GM19452 (cell line): ENCODE results near the gene KCNT1.

Source experiments
- ATAC-seq: cut with Tn5 transposase; IDR thresholded peaks from one replicate; pipeline ENCODE4 v1.9.1; 2021; ENCODE audit not compliant: unreplicated experiment

The KCNT1 gene

DNA sequence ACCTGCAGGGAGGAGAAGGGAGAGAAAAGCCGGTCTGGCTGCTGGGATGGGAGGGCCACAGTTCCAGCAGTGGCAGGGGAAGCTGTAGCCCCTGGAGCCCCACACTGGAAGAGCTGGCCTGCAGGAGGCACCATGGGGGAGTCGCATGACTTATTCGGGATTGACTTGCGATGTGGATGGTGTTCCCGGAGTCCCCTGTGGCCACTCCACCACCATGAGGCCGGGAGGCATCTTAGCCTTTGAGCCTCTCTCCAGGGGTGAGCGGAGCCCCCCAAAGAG lies 92.0 kb downstream of the KCNT1 start:
- ATAC-seq, result no peak

DNA sequence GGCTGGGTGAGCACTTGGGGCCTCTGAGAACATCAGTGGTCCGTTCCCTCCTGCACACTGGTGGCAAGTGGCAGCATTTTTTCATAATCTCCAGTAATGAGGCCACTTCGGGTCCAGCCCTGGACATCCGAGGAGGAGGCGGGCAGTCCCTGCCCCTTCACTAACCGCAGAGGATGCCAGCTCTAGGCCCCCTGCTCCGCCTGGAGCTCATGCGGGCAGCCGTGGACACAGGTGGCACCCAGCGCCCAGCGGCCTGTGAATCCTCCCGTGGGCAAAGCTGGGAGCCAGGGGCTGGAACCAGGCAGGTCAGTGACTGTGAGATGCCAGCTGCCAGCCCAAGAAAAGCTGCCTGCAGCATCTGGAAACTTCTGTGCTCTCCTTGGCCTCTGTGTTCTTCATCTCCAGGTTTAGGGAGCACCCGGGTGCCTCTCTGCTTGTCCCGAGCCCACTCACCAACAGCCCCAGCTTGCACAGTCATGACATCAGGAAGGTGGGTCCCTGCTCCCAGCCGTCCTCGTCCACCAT lies 92.4 kb downstream of the KCNT1 start:
- ATAC-seq, result no peak

GRCh38 chr9:135795391-135795790 lies 93.4 kb downstream of the KCNT1 start:
- ATAC-seq, result no peak

DNA sequence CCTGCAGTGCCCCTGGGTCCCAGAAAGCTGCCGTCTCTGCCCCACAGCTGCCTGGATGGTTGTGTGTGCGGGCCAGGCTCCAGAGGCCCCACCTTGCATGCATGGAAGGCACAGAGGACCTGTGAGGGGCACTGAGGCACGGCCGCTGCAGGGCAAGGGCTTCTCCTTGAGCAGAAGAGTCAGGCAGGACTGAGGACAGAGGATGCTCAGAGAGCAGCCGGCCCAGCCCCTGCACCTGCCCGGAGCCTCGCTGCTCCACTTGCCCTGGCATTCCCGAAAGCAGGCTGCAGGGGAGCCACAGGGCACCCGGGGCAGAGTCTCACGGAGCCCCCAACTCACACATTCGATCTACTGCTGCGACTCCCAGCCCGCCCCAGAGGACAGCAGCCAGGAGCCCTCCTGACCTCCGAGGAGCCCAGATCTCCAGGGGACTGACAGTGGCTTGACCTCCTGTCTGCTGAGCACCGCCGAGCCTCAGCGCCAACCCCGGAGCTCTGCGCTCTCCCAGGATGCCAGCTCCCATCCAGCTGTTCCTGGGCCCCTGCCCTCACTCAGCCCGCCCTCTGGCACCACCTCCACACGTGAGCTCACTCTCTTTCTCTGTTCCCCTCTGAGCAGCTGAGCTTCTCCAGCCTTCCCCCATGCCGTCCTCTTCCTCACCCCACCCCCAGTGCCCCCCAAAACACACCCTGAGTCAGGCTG lies 95.0 kb downstream of the KCNT1 start:
- no peak for ATAC-seq

GRCh38 chr9:135797507-135798262 lies 95.7 kb downstream of the KCNT1 start:
- ATAC-seq, result no peak

- ATAC-seq, result no peak
Observed at GRCh38 chr9:135798263-135798585, 96.2 kb downstream of the KCNT1 start.

DNA sequence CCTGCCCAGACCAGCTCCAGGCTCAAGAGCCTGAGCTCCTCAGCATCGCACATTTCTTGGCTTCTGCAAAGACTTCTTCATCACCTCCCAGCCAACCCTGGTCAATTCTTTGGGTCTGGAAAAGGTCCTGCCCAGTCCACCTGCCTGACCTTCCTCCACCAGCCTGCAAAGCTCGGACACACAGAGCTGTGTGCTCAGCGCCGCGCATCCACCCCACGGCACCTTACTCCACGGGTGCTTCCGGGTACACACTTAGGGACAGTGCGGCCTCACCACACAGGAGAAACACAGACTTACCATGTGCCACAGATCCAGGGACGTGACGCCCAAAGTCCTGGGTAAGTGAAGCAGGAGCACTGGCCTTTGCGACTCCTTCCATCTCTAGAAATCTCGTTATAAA lies 97.3 kb downstream of the KCNT1 start:
- ATAC-seq, result no peak

DNA sequence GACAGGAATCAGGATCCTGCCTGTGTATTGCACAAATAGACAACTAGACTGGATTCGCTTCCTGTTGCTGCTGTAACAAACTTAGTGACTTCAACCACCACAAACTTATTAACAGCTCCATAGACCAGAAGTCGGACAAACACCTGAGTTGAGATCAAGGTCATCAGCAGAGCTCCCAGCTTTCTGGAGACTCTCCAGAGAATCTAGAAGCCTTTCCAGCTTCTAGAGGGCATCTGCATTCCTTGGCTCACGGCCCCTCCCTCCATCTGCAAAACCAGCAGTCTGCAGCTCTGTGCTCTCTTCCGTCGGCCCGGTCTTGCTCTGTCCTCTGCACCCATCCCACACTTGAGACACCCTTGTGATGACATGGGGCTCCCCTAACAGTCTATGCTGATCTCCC lies 99.1 kb downstream of the KCNT1 start:
- no peak for ATAC-seq

DNA sequence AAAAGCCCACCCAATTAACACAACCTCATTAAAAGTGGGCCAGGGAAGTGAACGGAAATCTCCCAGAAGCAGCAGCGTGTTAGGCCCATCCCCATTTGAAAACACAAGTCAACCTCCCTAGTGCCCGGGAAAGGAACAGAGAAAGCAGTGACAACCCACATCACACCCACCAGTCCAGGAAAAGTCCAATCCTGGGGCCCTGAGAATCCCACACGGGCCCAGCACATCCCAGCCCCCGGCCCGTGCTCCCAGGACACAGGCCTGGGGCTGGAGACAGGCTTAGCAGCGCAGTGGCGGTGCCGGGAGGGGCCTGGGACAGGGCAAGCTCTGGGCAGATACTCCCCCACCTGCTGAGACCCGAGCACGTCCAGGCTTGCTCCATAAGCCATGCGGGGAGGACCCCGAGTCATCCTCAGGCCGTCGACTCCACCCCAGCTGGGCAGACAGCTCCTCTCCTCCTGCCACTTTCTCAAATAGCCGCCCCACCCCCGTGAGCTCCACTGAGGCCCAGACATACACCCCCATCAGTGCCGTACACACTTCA lies 101.0 kb downstream of the KCNT1 start:
- no peak for ATAC-seq

DNA sequence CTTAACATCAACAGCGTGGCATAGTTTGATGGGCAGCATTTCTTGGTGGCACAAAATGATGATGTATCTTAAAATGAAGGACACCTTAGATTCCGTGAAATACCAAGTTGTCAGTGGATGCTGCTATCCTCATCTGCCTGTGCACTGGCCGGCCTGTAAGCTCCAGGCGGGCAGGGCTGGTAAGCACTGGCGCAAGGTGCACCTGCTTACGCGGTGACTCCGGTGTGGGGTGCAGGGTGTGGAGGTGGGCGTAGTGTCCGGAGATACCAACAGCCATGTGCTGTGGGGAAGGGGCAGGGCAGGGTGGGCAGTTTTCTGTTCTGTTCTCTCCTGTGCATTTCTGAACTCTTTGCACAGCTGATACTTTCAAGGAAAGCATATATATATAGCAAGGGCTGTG lies 101.5 kb downstream of the KCNT1 start:
- ATAC-seq, result no peak

- ATAC-seq, result no peak
Observed at GRCh38 chr9:135804581-135805421, 102.8 kb downstream of the KCNT1 start.

DNA sequence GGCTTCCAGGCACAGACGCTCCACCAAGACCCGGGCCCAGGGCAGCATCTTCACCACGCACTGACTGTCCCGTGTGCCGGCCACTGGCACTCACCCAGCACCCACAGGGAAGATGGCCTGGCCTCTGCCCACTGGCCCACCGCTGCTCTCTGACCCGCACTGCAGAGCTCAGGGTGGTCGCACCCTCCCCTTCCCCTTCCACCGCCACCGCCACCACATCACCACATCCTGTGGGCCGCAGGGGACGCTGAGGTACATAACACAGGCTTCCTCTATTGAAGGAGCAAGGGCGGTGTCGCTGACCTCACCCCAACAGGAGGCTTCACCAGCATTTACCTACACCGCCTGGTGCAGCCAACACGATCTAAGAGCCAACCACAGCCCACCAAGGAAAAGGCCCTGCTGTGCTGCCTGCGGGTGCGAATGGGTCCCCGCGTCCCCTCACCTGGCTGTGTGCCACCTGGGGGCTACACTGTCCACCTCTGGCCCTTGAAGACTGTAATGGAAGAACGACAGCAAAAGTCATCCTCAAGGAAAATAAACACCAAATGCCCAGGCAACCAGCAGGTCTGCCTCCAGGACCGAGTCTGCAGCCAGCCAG lies 103.5 kb downstream of the KCNT1 start:
- no peak for ATAC-seq

DNA sequence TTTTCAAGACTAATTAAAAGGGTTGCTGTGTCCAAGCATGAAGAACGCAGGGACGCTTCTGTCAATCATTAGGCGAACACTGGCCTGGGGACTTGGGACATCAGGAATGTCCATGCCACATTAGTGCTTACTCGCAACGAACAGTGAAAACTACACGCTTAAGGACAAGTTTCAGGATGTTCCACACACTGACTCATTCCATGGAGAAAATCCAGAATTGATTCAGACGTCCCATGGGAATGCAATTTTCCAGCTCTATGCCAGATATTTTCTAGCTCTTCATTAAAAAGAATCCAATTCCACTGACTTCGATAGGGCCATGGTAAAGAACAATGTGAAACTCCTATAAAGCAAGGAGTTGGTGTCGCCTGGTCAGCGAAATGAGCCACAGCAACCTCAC lies 107.2 kb downstream of the KCNT1 start:
- no peak for ATAC-seq

DNA sequence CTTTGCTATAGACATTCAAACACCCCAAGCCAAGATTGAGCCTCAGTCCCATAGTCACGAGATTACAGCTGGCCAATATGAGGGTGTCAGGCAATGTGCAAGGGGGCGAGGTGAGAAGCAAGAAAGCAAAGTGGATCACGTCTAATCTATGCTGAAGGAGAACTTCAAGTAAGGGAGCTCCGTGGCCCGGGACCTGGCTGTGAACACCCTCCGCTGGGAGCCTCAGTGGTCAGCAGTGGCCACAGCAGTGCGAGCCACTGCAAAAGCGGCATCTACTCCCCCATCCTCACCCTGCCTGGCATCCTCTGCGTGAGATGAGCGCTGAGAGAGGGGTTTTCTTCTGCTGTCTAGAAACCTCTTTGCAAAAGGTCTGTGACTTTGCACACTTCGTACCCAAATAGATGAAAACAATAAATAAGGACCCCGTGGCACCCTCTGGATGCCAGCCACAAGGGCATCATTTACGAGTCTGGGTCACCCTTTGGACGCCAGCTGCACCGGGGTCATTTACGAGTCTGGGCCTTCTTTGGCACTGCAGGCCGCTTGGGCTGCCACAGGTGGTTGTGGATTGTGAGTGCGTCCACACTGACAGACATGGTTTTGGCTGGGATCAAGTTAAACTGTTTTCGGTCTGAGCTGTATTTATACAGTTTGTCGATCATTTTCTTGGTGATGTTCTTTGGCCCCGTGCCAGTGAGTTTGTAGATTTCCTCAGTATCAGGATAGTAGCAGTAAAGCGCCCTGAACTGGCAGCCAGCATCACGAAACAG lies 109.0 kb downstream of the KCNT1 start:
- ATAC-seq, result no peak

DNA sequence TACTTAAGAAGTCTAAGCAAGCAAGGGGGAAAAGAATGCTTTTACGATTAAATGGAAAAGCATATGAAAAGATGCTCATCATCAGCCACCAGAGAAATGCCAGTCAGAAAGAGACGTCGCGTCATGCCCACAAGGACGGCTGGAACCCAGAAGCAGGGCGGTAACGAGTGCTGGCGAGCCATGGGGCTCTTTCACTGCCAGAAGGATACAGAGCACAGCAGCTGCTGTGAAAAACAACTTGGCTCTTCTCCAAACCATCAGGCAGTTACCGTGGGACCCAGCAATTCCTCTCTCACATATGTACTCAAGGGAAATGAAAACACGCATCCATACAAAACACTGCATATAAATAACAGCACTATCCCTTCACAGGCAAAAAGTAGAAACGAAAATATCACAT lies 109.8 kb downstream of the KCNT1 start:
- no peak for ATAC-seq

GRCh38 chr9:135812961-135813360 lies 111.0 kb downstream of the KCNT1 start:
- no peak for ATAC-seq

GRCh38 chr9:135813671-135814290 lies 111.8 kb downstream of the KCNT1 start:
- ATAC-seq, result no peak

GRCh38 chr9:135814421-135815095 lies 112.6 kb downstream of the KCNT1 start:
- no peak for ATAC-seq

DNA sequence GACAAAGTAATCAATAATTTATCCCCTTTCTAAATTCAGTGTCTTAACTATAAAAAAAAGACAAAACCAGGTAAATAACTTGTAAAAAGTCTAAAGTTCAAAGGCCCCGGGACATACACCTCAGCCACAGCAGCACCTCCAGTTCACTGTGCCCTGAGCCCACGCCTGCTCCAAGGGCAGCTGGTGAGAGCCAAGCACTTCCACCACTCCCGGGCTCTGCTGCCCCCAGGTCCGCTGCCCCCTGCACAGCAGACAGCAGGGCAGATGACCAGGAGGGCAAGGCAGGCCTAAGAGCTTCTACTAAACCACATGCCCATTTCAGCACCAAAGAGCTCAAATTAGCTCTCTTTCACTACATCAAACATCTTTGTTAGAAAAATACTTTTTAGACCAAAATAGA lies 113.4 kb downstream of the KCNT1 start:
- no peak for ATAC-seq
